Raji (cell line): ENCODE measurements around the gene PHACTR1.
A peak's percentile ranks its signal among the peaks of the same experiment; 100 is the strongest.

Experiments
- POLR2A ChIP-seq: IDR thresholded peaks from 2 replicates; pipeline ENCODE4 v1.6.1; 2011; ENCODE audit warnings: low read depth, low read length, control low read depth; ENCODE audit not compliant: insufficient read depth

The PHACTR1 gene

GRCh38 chr6:13307508-13307995 lies 591.0 kb downstream of the PHACTR1 start:
- TF ChIP-seq POLR2A, result no peak

GRCh38 chr6:13308332-13308731 lies 591.8 kb downstream of the PHACTR1 start:
- no peak for TF ChIP-seq POLR2A

GRCh38 chr6:13311155-13311554 lies 594.6 kb downstream of the PHACTR1 start:
- TF ChIP-seq POLR2A, result no peak

- no peak for TF ChIP-seq POLR2A
Measured at GRCh38 chr6:13314806-13315205, 598.2 kb downstream of the PHACTR1 start.

GRCh38 chr6:13315896-13316295 lies 599.3 kb downstream of the PHACTR1 start:
- TF ChIP-seq POLR2A, result no peak

- no peak for TF ChIP-seq POLR2A
Measured at GRCh38 chr6:13318821-13319220, 602.3 kb downstream of the PHACTR1 start.

- TF ChIP-seq POLR2A, result no peak
Measured at GRCh38 chr6:13319891-13320564, 603.5 kb downstream of the PHACTR1 start.

- no peak for TF ChIP-seq POLR2A
Measured at GRCh38 chr6:13327691-13328075, 611.1 kb downstream of the PHACTR1 start.

- TF ChIP-seq POLR2A, result peak; percentile 95
Measured at GRCh38 chr6:13328076-13328874, 611.7 kb downstream of the PHACTR1 start, which contains the start of gene TBC1D7. Gene TBC1D7 (minus strand): TSS chr6:13328537. CDS start chr6:13326898, 1,639 bp downstream.

GRCh38 chr6:13328875-13329183 lies 612.3 kb downstream of the PHACTR1 start:
- no peak for TF ChIP-seq POLR2A

- no peak for TF ChIP-seq POLR2A
Measured at GRCh38 chr6:13331516-13332348, 615.2 kb downstream of the PHACTR1 start.

GRCh38 chr6:13332349-13332706 lies 615.8 kb downstream of the PHACTR1 start:
- no peak for TF ChIP-seq POLR2A

GRCh38 chr6:13334953-13335352 lies 618.4 kb downstream of the PHACTR1 start:
- TF ChIP-seq POLR2A, result no peak

- no peak for TF ChIP-seq POLR2A
Measured at GRCh38 chr6:13336553-13336952, 620.0 kb downstream of the PHACTR1 start.

- TF ChIP-seq POLR2A, result no peak
Measured at GRCh38 chr6:13338038-13338437, 621.5 kb downstream of the PHACTR1 start.
